K562 (cell line): ENCODE results near the gene UFC1. TPM values are rescaled to one million over a fixed set of nuclear protein-coding genes. Genes with fewer than 3 reads are reported as not detected.

ENCODE experiments used
- GATA2 ChIP-seq: sonication (generic); formaldehyde crosslinking; IDR thresholded peaks from 2 replicates; pipeline ENCODE4 v1.4.0; 2020; ENCODE audit warnings: mild to moderate bottlenecking, missing genetic modification reagents
- GTF2F1 ChIP-seq: IDR thresholded peaks from 2 replicates; pipeline ENCODE4 v1.6.1; 2011; ENCODE audit warnings: low read depth, low read length, improper control_type of control experiment
- KDM1A ChIP-seq, 2 experiments: fragments of 450-650 bp; IDR thresholded peaks; 2 replicates each; pipeline ENCODE4 v1.6.1; 2016; ENCODE audit warnings: mild to moderate bottlenecking in 2 of 2
- LCOR ChIP-seq: sonication (generic); formaldehyde crosslinking; IDR thresholded peaks from 2 replicates; pipeline ENCODE4 v1.8.0; 2022; ENCODE audit warnings: mild to moderate bottlenecking, missing genetic modification reagents
- NR4A1 ChIP-seq, 2 experiments: fragments of 250-450 bp in 1 of 2; fragments of 450-650 bp in 1 of 2; sonication (Bioruptor Pico) in 1 of 2; IDR thresholded peaks; 2 replicates each; pipeline versions ENCODE4 v1.4.0 to v1.6.1; 2016 to 2020; ENCODE audit warnings: mild to moderate bottlenecking in 2 of 2, missing compliant biosample characterization in 1 of 2, missing genetic modification characterization in 1 of 2, moderate library complexity in 1 of 2
- PCBP1 ChIP-seq: fragments of 200-400 bp; formaldehyde crosslinking; IDR thresholded peaks from 2 replicates; pipeline ENCODE4 v1.6.1; 2018; ENCODE audit warnings: mild to moderate bottlenecking, low read depth, low read length; ENCODE audit not compliant: poor library complexity, severe bottlenecking
- SAFB2 ChIP-seq: fragments of 200-400 bp; formaldehyde crosslinking; IDR thresholded peaks from 2 replicates; pipeline ENCODE4 v1.6.1; 2018; ENCODE audit warnings: borderline replicate concordance, low read length, low read depth, moderate library complexity; ENCODE audit not compliant: severe bottlenecking
- ZNF175 ChIP-seq: fragments of 200-800 bp; sonication (Bioruptor generic); IDR thresholded peaks from 2 replicates; pipeline ENCODE4 v1.6.1; 2016; ENCODE audit warnings: low read depth, mild to moderate bottlenecking, missing genetic modification characterization, missing compliant biosample characterization
- ZNF24 ChIP-seq: fragments of 450-650 bp; IDR thresholded peaks from 2 replicates; pipeline ENCODE4 v1.6.1; 2016
- ZNF280A ChIP-seq: fragments of 450-650 bp; IDR thresholded peaks from 2 replicates; pipeline ENCODE4 v1.6.1; 2018; ENCODE audit warnings: mild to moderate bottlenecking, low read depth; ENCODE audit not compliant: partially characterized antibody
- ZNF407 ChIP-seq: fragments of 450-650 bp; IDR thresholded peaks from 2 replicates; pipeline ENCODE4 v1.6.1; 2016; ENCODE audit warnings: low read depth
- ZNF561 ChIP-seq: fragments of 450-650 bp; formaldehyde crosslinking; conservative IDR thresholded peaks from 2 replicates; pipeline ENCODE4 v1.4.0; 2020; ENCODE audit warnings: mild to moderate bottlenecking, moderate library complexity
- ZNF668 ChIP-seq: fragments of 250-450 bp; sonication (Bioruptor Pico); IDR thresholded peaks from 2 replicates; pipeline ENCODE4 v1.8.0; 2022; ENCODE audit warnings: mild to moderate bottlenecking, inconsistent platforms
- ZNF77 ChIP-seq: fragments of 250-450 bp; sonication (Bioruptor Pico); IDR thresholded peaks from 2 replicates; pipeline ENCODE4 v1.5.0; 2020
- polyA plus RNA-seq, 8 experiments: library from polyadenylated mRNA; depleted of rRNA in 4 of 8; stranded (reverse) in 5 of 8; unstranded in 3 of 8; fragments of >200 nt; fragmentation: Nextera tagmentation in 2 of 8; fragmentation: Illumina TruSeq in 1 of 8; extraction: Ambion mirVana in 2 of 8; extraction: Trizol in 1 of 8; gene quantifications; 2 replicates each; pipeline versions ENCODE4 v1.2.1 to v1.2.3, GENCODE V29; 2011 to 2014; ENCODE audit warnings: inconsistent platforms in 1 of 8, missing spikeins in 1 of 8
- total RNA-seq, 7 experiments: library from RNA; depleted of rRNA in 6 of 7; stranded (reverse); fragments of >200 nt in 6 of 7; fragmentation: Illumina TruSeq in 2 of 7; extraction: Trizol in 2 of 7; gene quantifications; 2 replicates each; pipeline versions ENCODE4 v1.2.1 to v1.2.3, GENCODE V29; 2011 to 2021; ENCODE audit warnings: low replicate concordance in 1 of 7
- TF ChIP-seq, protein P1 (sequence below): fragments of 450-650 bp; IDR thresholded peaks from 2 replicates; pipeline ENCODE4 v1.7.1; 2018; ENCODE audit warnings: mild to moderate bottlenecking, low read depth; ENCODE audit not compliant: partially characterized antibody

The UFC1 gene
- total and polyA plus RNA-seq, 9 of the 15 experiments (the other 6 are each of a cell fraction or from before 2014, with no cell fraction given) = 92.8 to 220 (median 161) TPM

DNA sequence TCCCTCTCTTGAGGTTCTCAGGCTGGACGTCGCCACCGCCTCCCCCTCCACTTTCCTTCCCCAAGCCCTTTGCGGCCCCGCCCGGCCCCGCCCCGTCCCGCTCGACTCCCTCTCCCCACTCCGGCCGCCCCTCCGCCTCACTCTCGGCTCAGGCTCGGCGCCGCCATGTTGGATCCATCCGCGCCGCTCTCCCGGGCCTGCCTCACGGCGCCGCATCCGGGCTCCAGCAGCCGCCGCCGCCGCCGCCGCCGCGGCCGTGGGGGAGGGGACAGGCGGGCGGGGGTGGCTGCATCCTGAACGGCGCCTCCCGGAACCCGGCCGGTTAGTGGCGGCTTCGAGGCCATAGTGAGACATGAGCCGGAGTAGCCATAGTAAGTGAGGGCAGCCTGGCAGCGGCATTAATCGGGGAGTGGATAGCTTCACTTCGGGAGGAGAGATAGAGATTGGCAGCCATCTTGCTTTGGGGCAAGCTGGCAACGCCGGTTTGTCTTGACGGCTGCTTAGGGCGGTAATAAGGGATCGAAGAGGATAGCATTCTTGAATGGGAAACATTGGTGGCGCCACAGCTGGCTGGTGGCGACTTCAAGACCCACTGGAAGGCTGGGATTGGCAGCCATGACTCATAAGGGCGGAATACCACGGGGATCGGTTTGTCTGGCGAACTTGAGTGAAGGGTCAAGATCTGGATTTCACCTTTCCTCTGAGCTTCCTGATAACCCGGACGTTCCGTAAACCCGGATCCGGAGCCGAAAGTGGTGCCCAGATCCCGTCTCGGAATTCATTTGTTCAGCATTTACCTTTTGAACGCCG lies 21.2 kb upstream of the UFC1 start, which contains the start of gene DEDD (continued):
- TF ChIP-seq ZNF407 (no peak), GATA2 (CRISPR knock-in tag) (no peak), KDM1A (IDR thresholded peaks at IDR 0.05) (no peak), ZNF24 (peak; percentile 82), SAFB2 (no peak), ZNF668 (CRISPR knock-in tag) (no peak), ZNF77 (CRISPR knock-in tag) (no peak), ZNF561 (no peak), LCOR (CRISPR knock-in tag) (peak; percentile 55; the same call in 1 of the 2 replicates), NR4A1 (CRISPR knock-in tag; IDR thresholded peaks at IDR 0.05) (0 out of 2 replicates have a peak, but pooled peaks have one; percentile 53), NR4A1 (tag; IDR thresholded peaks at IDR 0.05) (peak; percentile 80), ZNF280A (no peak), GTF2F1 (no peak), PCBP1 (peak; percentile 81), ZNF175 (no peak; the same call in none of the 2 replicates)
- TF ChIP-seq, protein P1, sequence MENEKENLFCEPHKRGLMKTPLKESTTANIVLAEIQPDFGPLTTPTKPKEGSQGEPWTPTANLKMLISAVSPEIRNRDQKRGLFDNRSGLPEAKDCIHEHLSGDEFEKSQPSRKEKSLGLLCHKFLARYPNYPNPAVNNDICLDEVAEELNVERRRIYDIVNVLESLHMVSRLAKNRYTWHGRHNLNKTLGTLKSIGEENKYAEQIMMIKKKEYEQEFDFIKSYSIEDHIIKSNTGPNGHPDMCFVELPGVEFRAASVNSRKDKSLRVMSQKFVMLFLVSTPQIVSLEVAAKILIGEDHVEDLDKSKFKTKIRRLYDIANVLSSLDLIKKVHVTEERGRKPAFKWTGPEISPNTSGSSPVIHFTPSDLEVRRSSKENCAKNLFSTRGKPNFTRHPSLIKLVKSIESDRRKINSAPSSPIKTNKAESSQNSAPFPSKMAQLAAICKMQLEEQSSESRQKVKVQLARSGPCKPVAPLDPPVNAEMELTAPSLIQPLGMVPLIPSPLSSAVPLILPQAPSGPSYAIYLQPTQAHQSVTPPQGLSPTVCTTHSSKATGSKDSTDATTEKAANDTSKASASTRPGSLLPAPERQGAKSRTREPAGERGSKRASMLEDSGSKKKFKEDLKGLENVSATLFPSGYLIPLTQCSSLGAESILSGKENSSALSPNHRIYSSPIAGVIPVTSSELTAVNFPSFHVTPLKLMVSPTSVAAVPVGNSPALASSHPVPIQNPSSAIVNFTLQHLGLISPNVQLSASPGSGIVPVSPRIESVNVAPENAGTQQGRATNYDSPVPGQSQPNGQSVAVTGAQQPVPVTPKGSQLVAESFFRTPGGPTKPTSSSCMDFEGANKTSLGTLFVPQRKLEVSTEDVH = peak; percentile 50
